ENCODE measurements around the gene MGAT4A.

MGAT4A gene

GRCh38 chr2:98731041-98731893, at the start of gene MGAT4A:
TSS of gene MGAT4A (minus strand) at chr2:98731132. CDS start at chr2:98726332, 4,800 bp downstream.
- peak within 1 kb of the TSS; percentile 34 to 60 for H3K4me3 ChIP-seq (replicated peaks in 1 of 2; ENCODE audit: low read depth in 2 of 2, low read length in 2 of 2)
- no peak for TF ChIP-seq CTCF (IDR thresholded peaks at IDR 0.05; ENCODE audit: low read depth, low read length)
- DNase-seq (ENCODE audit: low read depth in 2 of 2): peak; percentile 18 to 53

GRCh38 chr2:98778741-98779483, 48.0 kb upstream of the MGAT4A start:
- TF ChIP-seq CTCF (IDR thresholded peaks at IDR 0.05; ENCODE audit: low read depth, low read length): no peak
- peak in 1 of 2 donors; percentile 26 for DNase-seq (ENCODE audit: low read depth in 2 of 2)
- H3K4me3 ChIP-seq (replicated peaks in 1 of 2; ENCODE audit: low read depth in 2 of 2, low read length in 2 of 2): no peak overlapping the region

GRCh38 chr2:98778151-98778550, 47.2 kb upstream of the MGAT4A start:
- no peak overlapping the region for H3K4me3 ChIP-seq (replicated peaks in 1 of 2; ENCODE audit: low read depth in 2 of 2, low read length in 2 of 2)
- TF ChIP-seq CTCF (IDR thresholded peaks at IDR 0.05; ENCODE audit: low read depth, low read length): no peak
- no peak for DNase-seq (ENCODE audit: low read depth in 2 of 2)

GRCh38 chr2:98777710-98778109, 46.8 kb upstream of the MGAT4A start:
- no peak for TF ChIP-seq CTCF (IDR thresholded peaks at IDR 0.05; ENCODE audit: low read depth, low read length)
- no peak for DNase-seq (ENCODE audit: low read depth in 2 of 2)
- H3K4me3 ChIP-seq (replicated peaks in 1 of 2; ENCODE audit: low read depth in 2 of 2, low read length in 2 of 2): no peak overlapping the region

GRCh38 chr2:98777076-98777475, 46.1 kb upstream of the MGAT4A start:
- no peak for DNase-seq (ENCODE audit: low read depth in 2 of 2)
- no peak overlapping the region for H3K4me3 ChIP-seq (replicated peaks in 1 of 2; ENCODE audit: low read depth in 2 of 2, low read length in 2 of 2)
- TF ChIP-seq CTCF (IDR thresholded peaks at IDR 0.05; ENCODE audit: low read depth, low read length): no peak

GRCh38 chr2:98776136-98776535, 45.2 kb upstream of the MGAT4A start:
- no peak overlapping the region for H3K4me3 ChIP-seq (replicated peaks in 1 of 2; ENCODE audit: low read depth in 2 of 2, low read length in 2 of 2)
- TF ChIP-seq CTCF (IDR thresholded peaks at IDR 0.05; ENCODE audit: low read depth, low read length): no peak
- DNase-seq (ENCODE audit: low read depth in 2 of 2): no peak

All from cardiac fibroblast (primary cell).